H1 (cell line): ENCODE results near the gene OR5K2. TPM values are rescaled to one million over a fixed set of nuclear protein-coding genes. Genes with fewer than 3 reads are reported as not detected.

Experiments used
- CTCF ChIA-PET: fragments of 300-600 bp; sonication (Branson Sonifier 250); formaldehyde crosslinking; loops from one replicate; lab custom pipeline; 2021; ENCODE audit not compliant: partially characterized antibody; lab: Charles Lee
- POLR2A ChIA-PET: fragments of 300-600 bp; sonication (Branson Sonifier 250); formaldehyde crosslinking; loops from one replicate; lab custom pipeline; 2021; ENCODE audit warnings: inconsistent platforms; ENCODE audit not compliant: partially characterized antibody; lab: Charles Lee
- DNase-seq, 2 experiments: peaks; one replicate each; pipeline versions ENCODE4 v3.0.0 to v3.0.0-alpha.2; 2010 to 2022; ENCODE audit warnings: low spot score in 2 of 2, low read depth in 1 of 2, mixed read lengths in 1 of 2
- FAIRE-seq: peaks from 2 replicates; lab custom pipeline; 2011; peaks lifted over from hg19 to GRCh38; lab: Jason Lieb, UNC
- H2AFZ ChIP-seq: 2 replicates; pipeline ENCODE4 v1.8.1; 2012; ENCODE audit warnings: low read length, inconsistent platforms
- H2AK5ac ChIP-seq: 2 replicates; pipeline ENCODE4 v1.6.1; 2013; ENCODE audit warnings: low read depth, low read length
- H2BK120ac ChIP-seq: replicated peaks from 2 replicates; pipeline ENCODE3; 2013; ENCODE audit warnings: low read depth, low read length, inconsistent platforms
- H2BK12ac ChIP-seq: 2 replicates; pipeline ENCODE4 v1.6.1; 2013; ENCODE audit warnings: low read depth, low read length
- H2BK15ac ChIP-seq: 2 replicates; pipeline ENCODE4 v1.6.1; 2013; ENCODE audit warnings: low read length
- H2BK20ac ChIP-seq: 2 replicates; pipeline ENCODE4 v1.6.1; 2013; ENCODE audit warnings: low read length
- H2BK5ac ChIP-seq: 2 replicates; pipeline ENCODE4 v1.6.1; 2013; ENCODE audit warnings: low read depth, low read length
- H3K14ac ChIP-seq: 2 replicates; pipeline ENCODE4 v1.6.1; 2013; ENCODE audit warnings: inconsistent platforms; ENCODE audit not compliant: insufficient read length
- H3K18ac ChIP-seq: 2 replicates; pipeline ENCODE4 v1.6.1; 2013; ENCODE audit warnings: low read length; ENCODE audit errors: extremely low read depth
- H3K23ac ChIP-seq: 2 replicates; pipeline ENCODE4 v1.6.1; 2013; ENCODE audit warnings: inconsistent platforms; ENCODE audit not compliant: insufficient read length
- H3K23me2 ChIP-seq: 2 replicates; pipeline ENCODE4 v1.6.1; 2013; ENCODE audit warnings: low read depth, low read length
- H3K27ac ChIP-seq: 2 replicates; pipeline ENCODE4 v1.6.1; 2011; ENCODE audit warnings: low read depth, low read length, inconsistent platforms
- H3K27me3 ChIP-seq, 4 experiments: replicated peaks in 1 of 4; 1 replicate in 1 of 4; 2 replicates in 3 of 4; pipeline versions ENCODE4 v1.6.1 to v1.8.1; 2011 to 2013; ENCODE audit warnings: low read length in 3 of 4, mild to moderate bottlenecking in 3 of 4, inconsistent platforms in 2 of 4, mixed read lengths in 2 of 4, moderate library complexity in 1 of 4; ENCODE audit not compliant: control insufficient read depth in 3 of 4, insufficient read depth in 3 of 4; ENCODE audit errors: extremely low read depth in 1 of 4
- H3K36me3 ChIP-seq, 4 experiments: 2 replicates each; pipeline versions ENCODE4 v1.6.1 to v1.8.1; 2011 to 2013; ENCODE audit warnings: mild to moderate bottlenecking in 4 of 4, low read length in 3 of 4, moderate library complexity in 2 of 4, control low read depth in 1 of 4, inconsistent platforms in 1 of 4; ENCODE audit not compliant: insufficient read depth in 4 of 4, control insufficient read depth in 2 of 4
- H3K4ac ChIP-seq: replicated peaks from 2 replicates; pipeline ENCODE3; 2013; ENCODE audit warnings: low read length, low read depth, mixed read lengths, inconsistent platforms; ENCODE audit not compliant: insufficient read length
- H3K4me1 ChIP-seq, 4 experiments: replicated peaks in 1 of 4; 1 replicate in 1 of 4; 2 replicates in 3 of 4; pipeline versions ENCODE4 v1.6.1 to v1.8.1; 2011 to 2013; ENCODE audit warnings: low read length in 3 of 4, inconsistent platforms in 2 of 4, mixed read lengths in 1 of 4; ENCODE audit not compliant: insufficient read depth in 4 of 4, control insufficient read depth in 3 of 4
- H3K4me2 ChIP-seq, 2 experiments: 2 replicates each; pipeline versions ENCODE4 v1.6.1 to v1.8.1; 2011 to 2013; ENCODE audit warnings: low read depth in 2 of 2, low read length in 2 of 2, control low read depth in 1 of 2, inconsistent platforms in 1 of 2, mild to moderate bottlenecking in 1 of 2; ENCODE audit not compliant: insufficient read depth in 1 of 2
- H3K4me3 ChIP-seq, 4 experiments: fragments of 200-600, 300-600 bp in 1 of 4; sonication (generic), shearing (Covaris generic), sonication (Bioruptor Twin) in 1 of 4; 2 replicates each; pipeline versions ENCODE4 v1.5.1 to v1.8.1; 2011 to 2016; ENCODE audit warnings: low read length in 4 of 4, low read depth in 3 of 4, control low read depth in 2 of 4, inconsistent platforms in 2 of 4, mild to moderate bottlenecking in 2 of 4, mixed read lengths in 1 of 4, moderate library complexity in 1 of 4; ENCODE audit not compliant: insufficient read depth in 2 of 4; ENCODE audit errors: extremely low read depth in 1 of 4
- H3K56ac ChIP-seq: replicated peaks from 2 replicates; pipeline ENCODE3; 2013; ENCODE audit warnings: low read depth, mild to moderate bottlenecking, mixed read lengths, low read length, inconsistent platforms; ENCODE audit not compliant: insufficient read length
- H3K79me1 ChIP-seq: 2 replicates; pipeline ENCODE4 v1.6.1; 2013; ENCODE audit warnings: low read depth, low read length, control low read depth
- H3K79me2 ChIP-seq, 2 experiments: 2 replicates each; pipeline versions ENCODE4 v1.6.1 to v1.8.1; 2012 to 2013; ENCODE audit warnings: low read length in 2 of 2, mild to moderate bottlenecking in 2 of 2, inconsistent platforms in 1 of 2; ENCODE audit not compliant: insufficient read depth in 2 of 2, control insufficient read depth in 1 of 2
- H3K9ac ChIP-seq, 4 experiments: replicated peaks in 1 of 4; 1 replicate in 1 of 4; 2 replicates in 3 of 4; pipeline versions ENCODE4 v1.6.1 to v1.8.1; 2011 to 2013; ENCODE audit warnings: low read depth in 3 of 4, low read length in 3 of 4, control low read depth in 2 of 4, mild to moderate bottlenecking in 2 of 4, moderate library complexity in 2 of 4, inconsistent platforms in 1 of 4; ENCODE audit errors: extremely low read depth in 1 of 4
- H3K9me3 ChIP-seq, 2 experiments: 2 replicates each; pipeline versions ENCODE4 v1.6.1 to v1.8.1; 2012 to 2013; ENCODE audit warnings: mild to moderate bottlenecking in 2 of 2, moderate library complexity in 2 of 2, control low read depth in 1 of 2, inconsistent platforms in 1 of 2, low read depth in 1 of 2, low read length in 1 of 2, mixed read lengths in 1 of 2; ENCODE audit not compliant: insufficient read depth in 2 of 2
- H4K20me1 ChIP-seq, 2 experiments: replicated peaks in 1 of 2; 2 replicates each; pipeline versions ENCODE3 to v1.8.1; 2011 to 2013; ENCODE audit warnings: inconsistent platforms in 2 of 2, low read length in 2 of 2, mild to moderate bottlenecking in 1 of 2; ENCODE audit not compliant: insufficient read depth in 2 of 2, control insufficient read depth in 1 of 2
- H4K5ac ChIP-seq: 2 replicates; pipeline ENCODE4 v1.6.1; 2013; ENCODE audit warnings: low read length, low read depth, mixed read lengths, inconsistent platforms; ENCODE audit not compliant: insufficient read length
- H4K8ac ChIP-seq: 2 replicates; pipeline ENCODE4 v1.8.0; 2013; ENCODE audit warnings: mild to moderate bottlenecking, moderate library complexity, low read length, inconsistent platforms; ENCODE audit not compliant: insufficient read depth; ENCODE audit errors: extremely low read depth
- H4K91ac ChIP-seq: replicated peaks from 2 replicates; pipeline ENCODE3; 2013; ENCODE audit warnings: low read length, mixed read lengths, inconsistent platforms; ENCODE audit not compliant: insufficient read length
- ATF2 ChIP-seq: IDR thresholded peaks from 2 replicates; pipeline ENCODE4 v1.6.1; 2012; ENCODE audit warnings: low read length, inconsistent platforms
- BCL11A ChIP-seq, 2 experiments: IDR thresholded peaks; one replicate each; pipeline ENCODE4 v1.6.1; 2011; ENCODE audit warnings: low read depth in 2 of 2, low read length in 2 of 2, mild to moderate bottlenecking in 2 of 2
- BRCA1 ChIP-seq: IDR thresholded peaks from 2 replicates; pipeline ENCODE4 v1.6.1; 2012; ENCODE audit warnings: low read depth, low read length, improper control_type of control experiment
- CBX8 ChIP-seq: fragments of 300-800, 300-1000 bp; sonication (generic); IDR thresholded peaks from 2 replicates; pipeline ENCODE4 v1.7.1; 2016; ENCODE audit warnings: low read depth, low read length, borderline replicate concordance
- CEBPB ChIP-seq: IDR thresholded peaks from 2 replicates; pipeline ENCODE4 v1.6.1; 2012; ENCODE audit warnings: low read depth, low read length
- CHD1 ChIP-seq: IDR thresholded peaks from 2 replicates; pipeline ENCODE4 v1.6.1; 2012; ENCODE audit warnings: low read depth, low read length, improper control_type of control experiment
- EGR1 ChIP-seq: IDR thresholded peaks from 2 replicates; pipeline ENCODE4 v1.6.1; 2011; ENCODE audit warnings: low read depth, low read length, borderline replicate concordance
- GABPA ChIP-seq: IDR thresholded peaks from 2 replicates; pipeline ENCODE4 v1.6.1; 2011; ENCODE audit warnings: mild to moderate bottlenecking, low read length, moderate library complexity, borderline replicate concordance; ENCODE audit not compliant: insufficient read depth
- GTF2F1 ChIP-seq: IDR thresholded peaks from 2 replicates; pipeline ENCODE4 v1.6.1; 2012; ENCODE audit warnings: low read depth, low read length, improper control_type of control experiment, borderline replicate concordance
- MAFK ChIP-seq: IDR thresholded peaks from 2 replicates; pipeline ENCODE4 v1.6.1; 2012; ENCODE audit warnings: low read depth, mild to moderate bottlenecking, improper control_type of control experiment, low read length
- RAD21 ChIP-seq, 2 experiments: IDR thresholded peaks in 1 of 2; conservative IDR thresholded peaks in 1 of 2; 2 replicates each; pipeline ENCODE4 v1.6.1; 2011; ENCODE audit warnings: low read depth in 2 of 2, low read length in 2 of 2, improper control_type of control experiment in 1 of 2, inconsistent platforms in 1 of 2, mild to moderate bottlenecking in 1 of 2, moderate library complexity in 1 of 2
- SP2 ChIP-seq: IDR thresholded peaks from 2 replicates; pipeline ENCODE4 v1.6.1; 2012; ENCODE audit warnings: mild to moderate bottlenecking, low read length, inconsistent platforms
- SRF ChIP-seq: IDR thresholded peaks from 2 replicates; pipeline ENCODE4 v1.6.1; 2011; ENCODE audit warnings: mild to moderate bottlenecking, low read depth, low read length, moderate library complexity
- TAF1 ChIP-seq: IDR thresholded peaks from 2 replicates; pipeline ENCODE4 v1.6.1; 2011; ENCODE audit warnings: mild to moderate bottlenecking, low read depth, low read length
- WGBS, 2 experiments: shearing (Covaris generic) in 1 of 2; methylation state at CpG; one replicate each; pipeline versions ENCODE4 v1.1.6 to v1.1.7; 2013 to 2015; ENCODE audit warnings: low lambda C conversion rate in 2 of 2, mixed read lengths in 2 of 2, inconsistent platforms in 1 of 2, low coverage in 1 of 2, missing lambda C conversion rate in 1 of 2; ENCODE audit not compliant: insufficient replicate concordance in 2 of 2, insufficient coverage in 1 of 2, insufficient read length in 1 of 2; ENCODE audit errors: extremely low coverage in 1 of 2, missing lambda C conversion rate in 1 of 2; 5-methylcytosine and 5-hydroxymethylcytosine counted together
- polyA plus RNA-seq, 7 experiments: library from polyadenylated mRNA; depleted of rRNA in 3 of 7; stranded (reverse) in 5 of 7; unstranded in 2 of 7; fragments of >200 nt in 5 of 7; fragments of 200-250 nt in 2 of 7; gene quantifications; 1 replicate in 5 of 7; 2 replicates in 1 of 7; 4 replicates in 1 of 7; pipeline versions ENCODE4 v1.2.1 to v1.2.3, GENCODE V29; 2011 to 2013; ENCODE audit warnings: missing spikeins in 2 of 7, mixed read lengths in 2 of 7
- total RNA-seq: library from RNA; stranded (reverse); fragmentation: NEBNext Ultra II Directional; extraction: Animal tissue kit (Norgen Biotek cat#: 25700); gene quantifications from 2 replicates; pipeline ENCODE4 v1.2.1, GENCODE V29; 2021

The OR5K2 gene
- total and polyA plus RNA-seq, 2 of the 8 experiments (the other 6 are each of a cell fraction or from before 2014, with no cell fraction given) = not detected

GRCh38 chr3:98500019-98500418 is 2.5 kb downstream of the OR5K2 start:
- no peak overlapping the region for H3K18ac ChIP-seq
- H2BK20ac ChIP-seq = no peak overlapping the region
- 89% methylated on average over 4 of the region's 4 CpGs; no CpG with 5 or more reads in 1 of the 2 experiments for WGBS, 2 experiments
- H2AK5ac ChIP-seq = no peak overlapping the region
- no peak overlapping the region for H4K5ac ChIP-seq
- H3K23ac ChIP-seq = no peak overlapping the region
- H4K20me1 ChIP-seq = no peaks in the 10 kb centered on the region
- no peaks in the 10 kb centered on the region for H3K9me3 ChIP-seq
- no peak overlapping the region for H3K14ac ChIP-seq
- H3K9ac ChIP-seq = no peak overlapping the region
- CTCF ChIA-PET = interaction anchor here (0.5 to 1.2 kb wide), 2 partner anchors 12 to 1964 kb away, joined by 3 to 5 read pairs; no protein-coding TSS in a partner anchor
- no peak overlapping the region for H4K8ac ChIP-seq
- H3K4me1 ChIP-seq = no peaks in the 10 kb centered on the region
- no peak overlapping the region for H3K4ac ChIP-seq
- POLR2A ChIA-PET = no interaction called here
- H4K91ac ChIP-seq = no peak overlapping the region
- no peaks in the 10 kb centered on the region for H3K79me2 ChIP-seq
- no peak for DNase-seq
- H3K79me1 ChIP-seq = no peaks in the 10 kb centered on the region
- no peaks in the 10 kb centered on the region for H3K36me3 ChIP-seq
- no peaks in the 10 kb centered on the region for H3K27me3 ChIP-seq
- H3K56ac ChIP-seq = no peak overlapping the region
- FAIRE-seq = no peak
- H2BK5ac ChIP-seq = no peak overlapping the region
- H2BK15ac ChIP-seq = no peak overlapping the region
- H2BK120ac ChIP-seq = no peak overlapping the region
- no peak overlapping the region for H3K27ac ChIP-seq
- no peak overlapping the region for H3K4me3 ChIP-seq
- H3K23me2 ChIP-seq = no peaks in the 10 kb centered on the region
- no peak overlapping the region for H3K4me2 ChIP-seq
- H2AFZ ChIP-seq = no peak overlapping the region
- no peak overlapping the region for H2BK12ac ChIP-seq
- no peak for TF ChIP-seq GABPA
- no peak for TF ChIP-seq GTF2F1
- no peak for TF ChIP-seq SP2
- no peak for TF ChIP-seq SRF
- TF ChIP-seq EGR1 = no peak
- TF ChIP-seq MAFK = no peak
- no peak for TF ChIP-seq CBX8
- no peak for TF ChIP-seq TAF1
- TF ChIP-seq RAD21 (IDR thresholded peaks at IDR 0.05 in 1 of 2, conservative IDR thresholded peaks at IDR 0.05 in 1 of 2; ENCODE audit: low read depth in 2 of 2, low read length in 2 of 2) = no peak
- TF ChIP-seq CHD1 = no peak
- no peak for TF ChIP-seq BCL11A (IDR thresholded peaks at IDR 0.05; ENCODE audit: low read depth in 2 of 2, low read length in 2 of 2)
- no peak for TF ChIP-seq CEBPB
- no peak for TF ChIP-seq BRCA1
- TF ChIP-seq ATF2 = no peak
